A549 (cell line): ENCODE data around the gene CCDC127.

Experiments used
- POLR2A ChIP-seq: IDR thresholded peaks from 2 replicates; pipeline ENCODE4 v1.6.1; 2012; ENCODE audit warnings: mild to moderate bottlenecking, low read length
- TF ChIP-seq, protein P1 (sequence below): fragments of >200 bp; sonication (Bioruptor Twin); formaldehyde crosslinking; IDR thresholded peaks from 3 replicates; pipeline ENCODE4 v1.5.1; 2016

DNA sequence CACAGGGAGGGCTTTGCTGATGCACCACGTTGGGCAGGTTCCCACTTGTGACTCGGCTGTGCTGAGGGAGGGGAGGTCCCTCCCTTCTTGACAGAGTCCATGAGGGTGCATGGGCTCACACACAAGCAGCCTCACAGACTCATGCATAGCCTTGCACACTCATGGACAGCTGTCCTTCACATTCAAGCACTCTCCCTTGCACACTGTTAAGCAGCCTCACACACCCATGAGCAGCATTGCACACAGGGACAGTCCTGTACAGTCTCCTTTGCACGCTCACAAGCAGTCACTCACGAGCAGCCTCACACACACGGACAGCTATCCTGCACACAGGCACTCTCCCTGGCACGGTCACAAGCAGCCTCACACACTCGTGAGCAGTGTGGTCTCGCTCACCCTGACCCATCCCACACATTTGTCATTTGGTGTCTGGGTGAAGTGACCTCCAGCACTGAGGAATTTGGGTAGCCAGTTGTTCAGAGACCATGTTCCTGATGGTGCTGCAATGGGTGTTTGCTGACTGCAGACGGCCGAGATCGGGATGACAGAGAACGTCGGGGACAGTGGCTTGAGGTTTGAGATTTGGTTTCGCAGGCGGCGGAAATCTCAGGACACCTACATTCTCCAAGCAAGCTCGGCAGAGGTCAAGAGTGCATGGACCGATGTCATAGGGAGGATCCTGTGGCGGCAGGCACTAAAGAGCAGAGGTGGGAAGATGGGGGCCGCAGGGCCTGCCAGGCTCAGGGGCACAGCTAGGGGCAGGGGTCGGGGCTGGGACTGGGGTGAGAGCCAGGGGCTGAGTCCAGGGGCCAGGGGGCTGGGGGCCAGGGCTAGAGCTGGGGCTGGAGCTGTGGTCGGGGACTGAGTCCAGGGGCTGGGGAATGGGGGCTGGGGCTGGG lies 44.3 kb downstream of the CCDC127 start:
- TF ChIP-seq, protein P1, sequence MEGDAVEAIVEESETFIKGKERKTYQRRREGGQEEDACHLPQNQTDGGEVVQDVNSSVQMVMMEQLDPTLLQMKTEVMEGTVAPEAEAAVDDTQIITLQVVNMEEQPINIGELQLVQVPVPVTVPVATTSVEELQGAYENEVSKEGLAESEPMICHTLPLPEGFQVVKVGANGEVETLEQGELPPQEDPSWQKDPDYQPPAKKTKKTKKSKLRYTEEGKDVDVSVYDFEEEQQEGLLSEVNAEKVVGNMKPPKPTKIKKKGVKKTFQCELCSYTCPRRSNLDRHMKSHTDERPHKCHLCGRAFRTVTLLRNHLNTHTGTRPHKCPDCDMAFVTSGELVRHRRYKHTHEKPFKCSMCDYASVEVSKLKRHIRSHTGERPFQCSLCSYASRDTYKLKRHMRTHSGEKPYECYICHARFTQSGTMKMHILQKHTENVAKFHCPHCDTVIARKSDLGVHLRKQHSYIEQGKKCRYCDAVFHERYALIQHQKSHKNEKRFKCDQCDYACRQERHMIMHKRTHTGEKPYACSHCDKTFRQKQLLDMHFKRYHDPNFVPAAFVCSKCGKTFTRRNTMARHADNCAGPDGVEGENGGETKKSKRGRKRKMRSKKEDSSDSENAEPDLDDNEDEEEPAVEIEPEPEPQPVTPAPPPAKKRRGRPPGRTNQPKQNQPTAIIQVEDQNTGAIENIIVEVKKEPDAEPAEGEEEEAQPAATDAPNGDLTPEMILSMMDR: no peak
- TF ChIP-seq POLR2A: no peak
